ENCODE measurements around the gene FOXO3. TPM values are rescaled to one million over a fixed set of nuclear protein-coding genes. Genes with fewer than 3 reads are reported as not detected.

Gene FOXO3
- total RNA-seq, 1 donor from 2014 or later: 91.5 TPM

GRCh38 chr6:108699290-108700041 is 138.7 kb downstream of the FOXO3 start:
- peak overlapping the region; percentile 77 to 82 for H3K27ac ChIP-seq
- H3K27me3 ChIP-seq: no peaks in the 10 kb centered on the region
- no peak overlapping the region for H3K4me3 ChIP-seq
- H3K4me1 ChIP-seq: peaks cover 14 to 27% of the 10 kb centered on the region in 2 donors
- TF ChIP-seq, protein P1, sequence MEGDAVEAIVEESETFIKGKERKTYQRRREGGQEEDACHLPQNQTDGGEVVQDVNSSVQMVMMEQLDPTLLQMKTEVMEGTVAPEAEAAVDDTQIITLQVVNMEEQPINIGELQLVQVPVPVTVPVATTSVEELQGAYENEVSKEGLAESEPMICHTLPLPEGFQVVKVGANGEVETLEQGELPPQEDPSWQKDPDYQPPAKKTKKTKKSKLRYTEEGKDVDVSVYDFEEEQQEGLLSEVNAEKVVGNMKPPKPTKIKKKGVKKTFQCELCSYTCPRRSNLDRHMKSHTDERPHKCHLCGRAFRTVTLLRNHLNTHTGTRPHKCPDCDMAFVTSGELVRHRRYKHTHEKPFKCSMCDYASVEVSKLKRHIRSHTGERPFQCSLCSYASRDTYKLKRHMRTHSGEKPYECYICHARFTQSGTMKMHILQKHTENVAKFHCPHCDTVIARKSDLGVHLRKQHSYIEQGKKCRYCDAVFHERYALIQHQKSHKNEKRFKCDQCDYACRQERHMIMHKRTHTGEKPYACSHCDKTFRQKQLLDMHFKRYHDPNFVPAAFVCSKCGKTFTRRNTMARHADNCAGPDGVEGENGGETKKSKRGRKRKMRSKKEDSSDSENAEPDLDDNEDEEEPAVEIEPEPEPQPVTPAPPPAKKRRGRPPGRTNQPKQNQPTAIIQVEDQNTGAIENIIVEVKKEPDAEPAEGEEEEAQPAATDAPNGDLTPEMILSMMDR (IDR thresholded peaks at IDR 0.05): no peak
- peak in 1 of 2 donors; percentile 73 for DNase-seq (ENCODE audit: low spot score in 2 of 2)
- intact Hi-C loops (cut with DNase I): loop anchor here (2.0 kb wide), 1 partner anchor 37 kb away; no protein-coding TSS in a partner anchor
- H3K9me3 ChIP-seq: peaks cover 7 to 20% of the 10 kb centered on the region in 2 donors
- H3K36me3 ChIP-seq: no peaks in the 10 kb centered on the region

GRCh38 chr6:108702106-108702851 is 141.6 kb downstream of the FOXO3 start:
- Histone ChIP-seq H3K4me1 (peaks cover 7 to 23% of the 10 kb centered on the region in 2 donors), H3K36me3 (no peaks in the 10 kb centered on the region)

GRCh38 chr6:108706649-108707048 is 145.9 kb downstream of the FOXO3 start:
- H3K36me3 ChIP-seq: no peaks in the 10 kb centered on the region
- H3K27me3 ChIP-seq: no peaks in the 10 kb centered on the region
- H3K27ac ChIP-seq: no peak overlapping the region
- intact Hi-C loops (cut with DNase I): no loop called here
- H3K4me3 ChIP-seq: no peak overlapping the region
- peaks cover 6 to 8% of the 10 kb centered on the region in 2 donors for H3K4me1 ChIP-seq
- DNase-seq (ENCODE audit: low spot score in 2 of 2): peak in 1 of 2 donors; percentile 37
- H3K9me3 ChIP-seq: peaks cover 6 to 18% of the 10 kb centered on the region in 2 donors
- TF ChIP-seq, protein P1 (IDR thresholded peaks at IDR 0.05): no peak

More at GRCh38 chr6:108702106-108702851, 141.6 kb downstream of the FOXO3 start:
- intact Hi-C loops (cut with DNase I): no loop called here
- DNase-seq (ENCODE audit: low spot score in 2 of 2): no peak
- no peak overlapping the region for H3K4me3 ChIP-seq
- H3K27me3 ChIP-seq: no peaks in the 10 kb centered on the region
- peaks cover 7 to 20% of the 10 kb centered on the region in 2 donors for H3K9me3 ChIP-seq
- TF ChIP-seq, protein P1 (IDR thresholded peaks at IDR 0.05): no peak
- peak overlapping the region in 1 of 2 donors; percentile 82 for H3K27ac ChIP-seq

DNA sequence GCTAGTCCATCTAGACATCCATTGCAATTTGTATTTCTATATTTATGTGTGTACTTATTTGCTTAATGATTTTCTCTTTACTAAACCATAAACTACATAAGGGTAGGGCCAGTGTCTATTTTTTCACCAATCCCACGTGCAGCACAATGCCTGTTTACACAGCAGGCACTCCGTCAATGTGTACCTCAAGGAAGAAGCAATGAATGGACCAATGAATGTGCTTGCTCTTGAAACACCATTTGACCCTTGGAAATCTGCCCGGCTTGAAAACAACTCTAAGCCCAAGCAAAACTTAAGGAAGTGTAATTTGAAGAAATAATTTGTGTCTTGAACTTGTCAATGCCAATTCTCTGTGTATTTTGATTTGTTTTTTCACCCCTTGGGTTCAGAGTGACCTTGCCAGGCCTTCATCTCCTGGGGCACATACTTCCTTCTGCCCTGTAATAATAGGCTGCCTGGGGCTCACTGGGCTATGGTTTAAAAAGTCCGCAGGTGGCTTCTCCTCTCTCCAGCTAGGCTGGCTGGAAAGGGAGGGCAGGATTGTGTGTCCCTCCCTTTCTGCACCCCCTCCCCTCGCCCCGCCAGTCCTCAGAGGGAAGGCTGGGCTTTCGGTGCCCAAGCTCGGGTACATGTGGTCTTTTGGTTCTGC is 146.7 kb downstream of the FOXO3 start:
- Histone ChIP-seq H3K27me3 (no peaks in the 10 kb centered on the region), H3K27ac (peak overlapping the region; percentile 15 to 51), H3K4me3 (no peak overlapping the region), H3K4me1 (peaks cover 6 to 8% of the 10 kb centered on the region in 2 donors), H3K36me3 (no peaks in the 10 kb centered on the region), H3K9me3 (peaks cover 0 to 10% of the 10 kb centered on the region in 2 donors)
- TF ChIP-seq, protein P1 (IDR thresholded peaks at IDR 0.05): no peak
- peak in 1 of 2 donors; percentile 34 for DNase-seq (ENCODE audit: low spot score in 2 of 2)
- intact Hi-C loops (cut with DNase I): no loop called here

DNA sequence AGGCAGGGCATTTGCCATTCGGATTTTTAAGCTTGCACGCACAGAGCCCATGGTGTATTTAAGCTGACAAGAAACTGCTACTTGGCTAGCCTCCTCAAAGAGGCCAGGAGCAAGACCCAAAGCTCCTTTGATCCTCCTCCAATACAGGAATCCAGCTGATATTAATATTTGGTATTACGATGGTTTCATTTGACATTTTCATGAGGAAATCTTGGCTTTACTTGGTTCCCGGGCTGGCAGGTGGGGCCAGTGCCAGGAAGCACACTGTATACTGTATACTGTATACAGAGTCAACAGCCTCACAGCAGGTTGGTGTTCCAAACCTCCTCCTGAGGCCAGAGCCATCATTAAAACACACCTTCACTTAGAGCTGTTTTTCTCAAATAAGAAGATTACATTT is 149.3 kb downstream of the FOXO3 start:
- Histone ChIP-seq H3K9me3 (no peaks in the 10 kb centered on the region), H3K27me3 (no peaks in the 10 kb centered on the region), H3K36me3 (no peaks in the 10 kb centered on the region), H3K27ac (no peak overlapping the region), H3K4me3 (no peak overlapping the region), H3K4me1 (peaks cover 9 to 28% of the 10 kb centered on the region in 2 donors)
- intact Hi-C loops (cut with DNase I): no loop called here
- DNase-seq (ENCODE audit: low spot score in 2 of 2): peak in 1 of 2 donors; percentile 44
- TF ChIP-seq, protein P1 (IDR thresholded peaks at IDR 0.05): no peak
